ES-I3 (cell line): ENCODE data around the gene THEMIS2.

ENCODE experiments used
- H3K36me3 ChIP-seq: 2 replicates; pipeline ENCODE4 v1.6.1; 2013; ENCODE audit warnings: mild to moderate bottlenecking, low read length, control low read depth, moderate library complexity; ENCODE audit not compliant: insufficient read depth
- H3K4me1 ChIP-seq: 2 replicates; pipeline ENCODE4 v1.6.1; 2013; ENCODE audit warnings: mild to moderate bottlenecking, control low read depth, low read length; ENCODE audit not compliant: insufficient read depth
- H3K9ac ChIP-seq: 2 replicates; pipeline ENCODE4 v1.6.1; 2013; ENCODE audit warnings: low read depth, mild to moderate bottlenecking, low read length, moderate library complexity
- H3K9me3 ChIP-seq: 2 replicates; pipeline ENCODE4 v1.6.1; 2013; ENCODE audit warnings: mild to moderate bottlenecking, low read length, moderate library complexity; ENCODE audit not compliant: control insufficient read depth, insufficient read depth

The THEMIS2 gene

GRCh38 chr1:27886744-27887143 is 14.4 kb downstream of the THEMIS2 start:
- no peaks in the 10 kb centered on the region for H3K4me1 ChIP-seq

GRCh38 chr1:27887215-27888021 is 15.1 kb downstream of the THEMIS2 start:
- no peak overlapping the region for H3K9ac ChIP-seq
- peaks cover 16% of the 10 kb centered on the region for H3K36me3 ChIP-seq
- no peaks in the 10 kb centered on the region for H3K9me3 ChIP-seq
- H3K4me1 ChIP-seq: no peaks in the 10 kb centered on the region

More at GRCh38 chr1:27886744-27887143, 14.4 kb downstream of the THEMIS2 start:
- Histone ChIP-seq H3K9me3 (no peaks in the 10 kb centered on the region), H3K9ac (no peak overlapping the region), H3K36me3 (peaks cover 13% of the 10 kb centered on the region)

GRCh38 chr1:27889506-27889905 is 17.2 kb downstream of the THEMIS2 start:
- H3K9me3 ChIP-seq: no peaks in the 10 kb centered on the region
- no peak overlapping the region for H3K9ac ChIP-seq
- no peaks in the 10 kb centered on the region for H3K4me1 ChIP-seq
- H3K36me3 ChIP-seq: peaks cover 27% of the 10 kb centered on the region

GRCh38 chr1:27891196-27891889 is 19.0 kb downstream of the THEMIS2 start:
- no peaks in the 10 kb centered on the region for H3K4me1 ChIP-seq
- H3K36me3 ChIP-seq: peaks cover 37% of the 10 kb centered on the region

GRCh38 chr1:27894521-27894920 is 22.2 kb downstream of the THEMIS2 start:
- no peaks in the 10 kb centered on the region for H3K4me1 ChIP-seq
- H3K36me3 ChIP-seq: peaks cover 43% of the 10 kb centered on the region
- no peaks in the 10 kb centered on the region for H3K9me3 ChIP-seq
- H3K9ac ChIP-seq: no peak overlapping the region

More at GRCh38 chr1:27891196-27891889, 19.0 kb downstream of the THEMIS2 start:
- no peaks in the 10 kb centered on the region for H3K9me3 ChIP-seq
- H3K9ac ChIP-seq: no peak overlapping the region

- Histone ChIP-seq H3K36me3 (peaks cover 29% of the 10 kb centered on the region), H3K9ac (no peak overlapping the region), H3K4me1 (no peaks in the 10 kb centered on the region), H3K9me3 (no peaks in the 10 kb centered on the region)
Measured at GRCh38 chr1:27906759-27907158, 34.4 kb downstream of the THEMIS2 start.

- no peaks in the 10 kb centered on the region for H3K4me1 ChIP-seq
- H3K9me3 ChIP-seq: peaks cover 4% of the 10 kb centered on the region; the same call in 1 of the 2 replicates
- H3K36me3 ChIP-seq: peaks cover 18% of the 10 kb centered on the region
- H3K9ac ChIP-seq: no peak overlapping the region
Measured at GRCh38 chr1:27912429-27912828, 40.1 kb downstream of the THEMIS2 start.

- H3K4me1 ChIP-seq: no peaks in the 10 kb centered on the region
- peak overlapping the region; percentile 19; the same call in 1 of the 2 replicates for H3K9ac ChIP-seq
- peaks cover 4% of the 10 kb centered on the region; the same call in 1 of the 2 replicates for H3K9me3 ChIP-seq
- peaks cover 8% of the 10 kb centered on the region for H3K36me3 ChIP-seq
Measured at GRCh38 chr1:27915082-27915575, 42.8 kb downstream of the THEMIS2 start.

- Histone ChIP-seq H3K9ac (no peak overlapping the region), H3K4me1 (no peaks in the 10 kb centered on the region), H3K36me3 (no peaks in the 10 kb centered on the region), H3K9me3 (no peaks in the 10 kb centered on the region)
Measured at GRCh38 chr1:27922272-27922671, 49.9 kb downstream of the THEMIS2 start.

GRCh38 chr1:27928216-27928954 is 56.0 kb downstream of the THEMIS2 start:
- Histone ChIP-seq H3K9ac (no peak overlapping the region), H3K4me1 (peaks cover 7% of the 10 kb centered on the region; the same call in 1 of the 2 replicates), H3K9me3 (no peaks in the 10 kb centered on the region), H3K36me3 (no peaks in the 10 kb centered on the region)

- H3K36me3 ChIP-seq: no peaks in the 10 kb centered on the region
- H3K9me3 ChIP-seq: no peaks in the 10 kb centered on the region
- H3K9ac ChIP-seq: no peak overlapping the region
- peaks cover 7% of the 10 kb centered on the region; the same call in 1 of the 2 replicates for H3K4me1 ChIP-seq
Measured at GRCh38 chr1:27931184-27931583, 58.8 kb downstream of the THEMIS2 start.

GRCh38 chr1:27931759-27932158 is 59.4 kb downstream of the THEMIS2 start:
- Histone ChIP-seq H3K9me3 (no peaks in the 10 kb centered on the region), H3K36me3 (no peaks in the 10 kb centered on the region), H3K9ac (no peak overlapping the region), H3K4me1 (peaks cover 7% of the 10 kb centered on the region; the same call in 1 of the 2 replicates)

GRCh38 chr1:27934818-27935549 is 62.6 kb downstream of the THEMIS2 start, which contains the start of gene SMPDL3B:
TSS of gene SMPDL3B (plus strand) at chr1:27935000. CDS start at chr1:27935184, 184 bp downstream.
- Histone ChIP-seq H3K36me3 (no peaks in the 10 kb centered on the region), H3K9me3 (no peaks in the 10 kb centered on the region), H3K9ac (peak within 1 kb of the TSS; percentile 57), H3K4me1 (peaks cover 16% of the 10 kb centered on the region; the same call in 1 of the 2 replicates)
